ENCODE data around the gene TSPAN7. TPM values are rescaled to one million over a fixed set of nuclear protein-coding genes. Genes with fewer than 3 reads are reported as not detected.

Gene TSPAN7
- polyA plus RNA-seq, 2 of the 4 experiments (the other 2 are of a cell fraction): 2.5 to 6.1 TPM

DNA sequence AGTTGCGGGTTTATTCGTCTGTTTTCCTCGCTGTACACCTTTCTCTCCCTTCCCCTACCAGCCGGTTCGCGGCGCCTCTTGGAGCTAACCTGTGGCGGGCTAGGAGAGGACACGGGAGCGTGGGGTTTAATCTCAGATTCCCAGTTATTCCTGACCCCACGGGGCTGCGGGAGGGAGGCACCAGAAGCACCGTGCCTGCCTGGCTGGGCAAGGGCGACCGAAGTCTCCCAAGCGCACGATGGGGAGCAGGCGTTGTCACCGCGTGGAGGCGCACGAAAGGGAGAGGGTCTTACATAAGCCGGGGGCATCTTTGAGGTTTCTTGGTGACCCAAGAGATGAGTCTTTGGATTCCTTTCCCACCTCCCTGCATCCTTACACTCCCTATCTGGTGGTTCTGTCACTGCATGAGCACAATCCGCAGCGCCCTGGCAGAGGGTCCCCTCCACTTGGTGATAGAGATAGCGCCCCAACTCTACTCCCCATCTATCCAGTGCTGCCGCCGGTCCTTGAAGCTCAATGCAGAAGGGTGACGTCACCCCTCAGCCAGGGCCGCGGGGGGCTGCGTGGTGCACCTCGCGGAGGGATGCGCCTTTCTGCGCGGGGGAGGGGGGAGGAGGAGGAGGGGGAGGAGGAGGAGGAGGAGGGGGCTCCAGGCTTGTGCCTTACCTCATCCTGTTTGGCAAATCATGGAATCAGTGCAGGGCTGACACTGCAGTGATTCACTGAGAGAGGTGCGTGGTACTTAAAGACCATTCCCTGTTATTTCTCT is 793 bp downstream of the TSPAN7 start:
- ATAC-seq (peak; percentile 63 to 65), DNase-seq (ENCODE audit: low read depth in 1 of 2, low spot score in 1 of 2) (no peak)
- CTCF ChIA-PET: interaction anchor here (0.6 kb wide), 1 partner anchor 571 kb away, joined by 3 read pairs; no protein-coding TSS in a partner anchor

GRCh38 chrX:38563030-38563429 is 1.7 kb downstream of the TSPAN7 start:
- no peak for TF ChIP-seq ZC3H11A (IDR thresholded peaks at IDR 0.05)
- TF ChIP-seq, protein P1, sequence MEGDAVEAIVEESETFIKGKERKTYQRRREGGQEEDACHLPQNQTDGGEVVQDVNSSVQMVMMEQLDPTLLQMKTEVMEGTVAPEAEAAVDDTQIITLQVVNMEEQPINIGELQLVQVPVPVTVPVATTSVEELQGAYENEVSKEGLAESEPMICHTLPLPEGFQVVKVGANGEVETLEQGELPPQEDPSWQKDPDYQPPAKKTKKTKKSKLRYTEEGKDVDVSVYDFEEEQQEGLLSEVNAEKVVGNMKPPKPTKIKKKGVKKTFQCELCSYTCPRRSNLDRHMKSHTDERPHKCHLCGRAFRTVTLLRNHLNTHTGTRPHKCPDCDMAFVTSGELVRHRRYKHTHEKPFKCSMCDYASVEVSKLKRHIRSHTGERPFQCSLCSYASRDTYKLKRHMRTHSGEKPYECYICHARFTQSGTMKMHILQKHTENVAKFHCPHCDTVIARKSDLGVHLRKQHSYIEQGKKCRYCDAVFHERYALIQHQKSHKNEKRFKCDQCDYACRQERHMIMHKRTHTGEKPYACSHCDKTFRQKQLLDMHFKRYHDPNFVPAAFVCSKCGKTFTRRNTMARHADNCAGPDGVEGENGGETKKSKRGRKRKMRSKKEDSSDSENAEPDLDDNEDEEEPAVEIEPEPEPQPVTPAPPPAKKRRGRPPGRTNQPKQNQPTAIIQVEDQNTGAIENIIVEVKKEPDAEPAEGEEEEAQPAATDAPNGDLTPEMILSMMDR (IDR thresholded peaks at IDR 0.05): no peak
- no peak for TF ChIP-seq NFE2L2 (conservative IDR thresholded peaks at IDR 0.05; ENCODE audit: low read length)
- no peak for TF ChIP-seq HDAC2 (IDR thresholded peaks at IDR 0.05)
- TF ChIP-seq, protein P2, sequence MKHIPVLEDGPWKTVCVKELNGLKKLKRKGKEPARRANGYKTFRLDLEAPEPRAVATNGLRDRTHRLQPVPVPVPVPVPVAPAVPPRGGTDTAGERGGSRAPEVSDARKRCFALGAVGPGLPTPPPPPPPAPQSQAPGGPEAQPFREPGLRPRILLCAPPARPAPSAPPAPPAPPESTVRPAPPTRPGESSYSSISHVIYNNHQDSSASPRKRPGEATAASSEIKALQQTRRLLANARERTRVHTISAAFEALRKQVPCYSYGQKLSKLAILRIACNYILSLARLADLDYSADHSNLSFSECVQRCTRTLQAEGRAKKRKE (CRISPR knock-in tag; IDR thresholded peaks at IDR 0.05; ENCODE audit: low read depth): no peak
- TF ChIP-seq E2F6 (IDR thresholded peaks at IDR 0.05; ENCODE audit: borderline replicate concordance, low read depth): no peak
- TF ChIP-seq CEBPB (IDR thresholded peaks at IDR 0.05): no peak
- no peak for TF ChIP-seq ESRRA (IDR thresholded peaks at IDR 0.05; ENCODE audit: borderline replicate concordance, low read length)
- no peak for TF ChIP-seq TFCP2L1 (CRISPR knock-in tag; IDR thresholded peaks at IDR 0.05)
- no peak for TF ChIP-seq CHD2 (IDR thresholded peaks at IDR 0.05; ENCODE audit: low read length, partially characterized antibody)
- TF ChIP-seq KDM1A (IDR thresholded peaks at IDR 0.05; ENCODE audit: low read depth): no peak
- no peak for TF ChIP-seq CHD4 (IDR thresholded peaks at IDR 0.05; ENCODE audit: borderline replicate concordance)
- TF ChIP-seq RAD21 (conservative IDR thresholded peaks at IDR 0.05 in 1 of 2, IDR thresholded peaks at IDR 0.05 in 1 of 2): no peak
- Histone ChIP-seq H3K27ac (no peak overlapping the region), H3K4me1 (no peaks in the 10 kb centered on the region), H3K4me2 (peak overlapping the region; percentile 92), H3K4me3 (peak overlapping the region; percentile 54; the same call in 2 of the 3 replicates), H3K9me3 (no peaks in the 10 kb centered on the region; the same call in 2 of the 3 replicates)
- POLR2A ChIA-PET: no interaction called here
- FAIRE-seq (peak; percentile 56), DNase-seq (ENCODE audit: low read depth in 1 of 2, low spot score in 1 of 2) (no peak), ATAC-seq (no peak)
- CTCF ChIA-PET: no interaction called here
- 15% methylated on average over 5 of the region's 5 CpGs for WGBS (ENCODE audit: missing lambda C conversion rate)

More for the DNA sequence above, 793 bp downstream of the TSPAN7 start:
- H3K4me1 ChIP-seq: no peaks in the 10 kb centered on the region
- FAIRE-seq: no peak
- peak overlapping the region in 1 of 2 experiments; percentile 53; a peak in 1 of 6 replicates for H3K27ac ChIP-seq
- peak overlapping the region; percentile 54 for H3K4me3 ChIP-seq
- POLR2A ChIA-PET: no interaction called here
- no peaks in the 10 kb centered on the region; the same call in 2 of the 3 replicates for H3K9me3 ChIP-seq
- H3K4me2 ChIP-seq: peak overlapping the region; percentile 92
- TF ChIP-seq, protein P3, sequence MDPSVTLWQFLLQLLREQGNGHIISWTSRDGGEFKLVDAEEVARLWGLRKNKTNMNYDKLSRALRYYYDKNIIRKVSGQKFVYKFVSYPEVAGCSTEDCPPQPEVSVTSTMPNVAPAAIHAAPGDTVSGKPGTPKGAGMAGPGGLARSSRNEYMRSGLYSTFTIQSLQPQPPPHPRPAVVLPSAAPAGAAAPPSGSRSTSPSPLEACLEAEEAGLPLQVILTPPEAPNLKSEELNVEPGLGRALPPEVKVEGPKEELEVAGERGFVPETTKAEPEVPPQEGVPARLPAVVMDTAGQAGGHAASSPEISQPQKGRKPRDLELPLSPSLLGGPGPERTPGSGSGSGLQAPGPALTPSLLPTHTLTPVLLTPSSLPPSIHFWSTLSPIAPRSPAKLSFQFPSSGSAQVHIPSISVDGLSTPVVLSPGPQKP (IDR thresholded peaks at IDR 0.05; ENCODE audit: low read depth, low read length): no peak
- TF ChIP-seq MYC (IDR thresholded peaks at IDR 0.05; ENCODE audit: borderline replicate concordance, low read length): no peak
- 0% methylated on average over 8 of the region's 38 CpGs for WGBS (ENCODE audit: missing lambda C conversion rate)

GRCh38 chrX:38570396-38570795 is 9.1 kb downstream of the TSPAN7 start:
- WGBS (ENCODE audit: missing lambda C conversion rate): 79% methylated on average over 1 of the region's 1 CpG
- ChIA-PET CTCF (no interaction called here), POLR2A (no interaction called here)
- Histone ChIP-seq H3K4me1 (peaks cover 12% of the 10 kb centered on the region; the same call in 1 of the 3 replicates), H3K27ac (no peak overlapping the region), H3K4me3 (no peak overlapping the region), H3K9me3 (no peaks in the 10 kb centered on the region), H3K4me2 (peak overlapping the region; percentile 41; the same call in 2 of the 3 replicates)
- TF ChIP-seq, protein P4, sequence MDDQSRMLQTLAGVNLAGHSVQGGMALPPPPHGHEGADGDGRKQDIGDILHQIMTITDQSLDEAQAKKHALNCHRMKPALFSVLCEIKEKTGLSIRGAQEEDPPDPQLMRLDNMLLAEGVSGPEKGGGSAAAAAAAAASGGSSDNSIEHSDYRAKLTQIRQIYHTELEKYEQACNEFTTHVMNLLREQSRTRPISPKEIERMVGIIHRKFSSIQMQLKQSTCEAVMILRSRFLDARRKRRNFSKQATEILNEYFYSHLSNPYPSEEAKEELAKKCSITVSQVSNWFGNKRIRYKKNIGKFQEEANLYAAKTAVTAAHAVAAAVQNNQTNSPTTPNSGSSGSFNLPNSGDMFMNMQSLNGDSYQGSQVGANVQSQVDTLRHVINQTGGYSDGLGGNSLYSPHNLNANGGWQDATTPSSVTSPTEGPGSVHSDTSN (IDR thresholded peaks at IDR 0.05): no peak
- TF ChIP-seq FOSL2 (IDR thresholded peaks at IDR 0.05) (no peak), FOSL2 (CRISPR knock-in tag; IDR thresholded peaks at IDR 0.05) (no peak), NFE2L2 (conservative IDR thresholded peaks at IDR 0.05; ENCODE audit: low read length) (0 out of 2 replicates have a peak, but pooled peaks have one; percentile 40), REST (IDR thresholded peaks at IDR 0.05) (no peak), BHLHE40 (IDR thresholded peaks at IDR 0.05; ENCODE audit: low read depth, low read length) (no peak)
- DNase-seq (ENCODE audit: low read depth in 1 of 2, low spot score in 1 of 2) (peak in 1 of 2 experiments; percentile 24), FAIRE-seq (no peak), ATAC-seq (no peak)

Measured in A549 (cell line).